Heart left ventricle (tissue), 16 donors: ENCODE measurements around the gene RGS14. TPM values are rescaled to one million over a fixed set of nuclear protein-coding genes. Genes with fewer than 3 reads are reported as not detected.

Experiments used
- ATAC-seq, 4 donors: fragments of 200-7000 bp; cut with Tn5 transposase; one replicate each; pipeline ENCODE4 v1.9.1; 2020 to 2022; ENCODE audit warnings: moderate library complexity in 4 of 4, mild to moderate bottlenecking in 3 of 4, moderate number of reproducible peaks in 1 of 4
- DNase-seq, 5 donors: peaks; one replicate each; pipeline ENCODE4 v3.0.0-alpha.2; 2020
- H3K27ac ChIP-seq, 12 donors: fragments of 200-600 bp; sonication (generic) in 4 of 12; one replicate each; pipeline versions ENCODE4 v1.5.0 to v1.8.0; 2016 to 2022; ENCODE audit warnings: mild to moderate bottlenecking in 2 of 12
- H3K27me3 ChIP-seq, 9 donors: fragments of 200-600 bp; sonication (generic) in 2 of 9; one replicate each; pipeline versions ENCODE4 v1.5.1 to v1.8.0; 2016 to 2022; ENCODE audit warnings: mild to moderate bottlenecking in 3 of 9
- H3K36me3 ChIP-seq, 9 donors: fragments of 200-600 bp; sonication (generic) in 2 of 9; one replicate each; pipeline versions ENCODE4 v1.5.0 to v1.8.0; 2018 to 2022; ENCODE audit warnings: mild to moderate bottlenecking in 2 of 9
- H3K4me1 ChIP-seq, 12 donors: fragments of 200-600 bp; sonication (generic) in 4 of 12; one replicate each; pipeline versions ENCODE4 v1.5.0 to v1.8.0; 2016 to 2022; ENCODE audit warnings: mild to moderate bottlenecking in 3 of 12
- H3K4me3 ChIP-seq, 12 donors: fragments of 200-600 bp; sonication (generic) in 4 of 12; one replicate each; pipeline versions ENCODE4 v1.5.0 to v1.8.0; 2017 to 2022; ENCODE audit warnings: mild to moderate bottlenecking in 9 of 12, moderate library complexity in 4 of 12
- H3K9me3 ChIP-seq, 12 donors: fragments of 200-600 bp; sonication (generic) in 4 of 12; one replicate each; pipeline versions ENCODE4 v1.5.0 to v1.8.0; 2016 to 2022; ENCODE audit warnings: mild to moderate bottlenecking in 1 of 12
- POLR2A ChIP-seq, 2 donors: fragments of 450-650 bp; IDR thresholded peaks; one replicate each; pipeline ENCODE4 v1.6.1; 2017; ENCODE audit warnings: antibody characterized with exemption in 2 of 2, mild to moderate bottlenecking in 2 of 2, moderate library complexity in 2 of 2
- WGBS, 4 donors: extraction: QIAGEN DNeasy Blood & Tissue Kit in 2 of 4; methylation state at CpG; one replicate each; pipeline versions ENCODE4 v1.1.5 to v1.1.7; 2013 to 2018; 5-methylcytosine and 5-hydroxymethylcytosine counted together
- intact Hi-C, 10 donors: fragments of 100-400 bp; cut with DNase I; formaldehyde crosslinking; loops; one replicate each; pipeline versions ENCODE4 v1.11.1 to v1.14.2; 2022
- polyA plus RNA-seq, 2 donors: library from polyadenylated mRNA; stranded (reverse); fragments of 200-250 nt; gene quantifications; one replicate each; pipeline ENCODE4 v1.2.3, GENCODE V29; 2013
- total RNA-seq, 9 donors: library from RNA; depleted of rRNA in 2 of 9; stranded (reverse); fragments of >200 nt in 2 of 9; fragmentation: NEBNext Ultra II Directional in 3 of 9; extraction: Animal tissue kit (Norgen Biotek cat#: 25700) in 3 of 9; gene quantifications; one replicate each; pipeline versions ENCODE4 v1.1.0 to v1.2.4, GENCODE V29; 2016 to 2023
- TF ChIP-seq, protein P1 (sequence below), 12 donors: fragments of 200-600 bp; sonication (generic) in 4 of 12; IDR thresholded peaks; one replicate each; pipeline versions ENCODE4 v1.5.0 to v1.8.0; 2018 to 2022; ENCODE audit warnings: antibody characterized with exemption in 12 of 12, mild to moderate bottlenecking in 5 of 12
- donor health status: ischemic (EF 13 %, LVEDD 7.1; RV severe dilation, severe dysfunction).
- donor health status: healthy with polysubstance abuse.
- donor health status: DM: no; HTN: yes; CAD: no.
- donor health status: DM: no; HTN: no; CAD: no.
- donor health status: ischemic (EF 25% LVEDD 6.9; RV normal size, moderate dysfunction).
- donor health status: ischemic (EF 25% LVEDD 5.7; RV mildly dilated, moderate dysfunction).
- donor health status: healthy.
- donor health status: DM: yes; HTN: yes; CAD: no.
- donor health status: ischemic (EF 35%, LVEDD 5.7; RV mildly dilated, moderate dysfunction).
- donor health status: nonischemic (EF 11% LVEDD 7.7; RV severe dilation, severe dysfunction).
- donor health status: DM: yes; HTN: yes; CAD: no.
- donor health status: PGD.
- donor health status: ischemic (EF 29% LVEDD 5.4; RV normal size, mild dysfunction).
- donor health status: nonischemic (EF 23%, LVEDD 6.1; RV moderate dilation, normal function).

Gene RGS14
- total and polyA plus RNA-seq, 11 donors = 1.3 to 10.7 (median 3.7) TPM

DNA sequence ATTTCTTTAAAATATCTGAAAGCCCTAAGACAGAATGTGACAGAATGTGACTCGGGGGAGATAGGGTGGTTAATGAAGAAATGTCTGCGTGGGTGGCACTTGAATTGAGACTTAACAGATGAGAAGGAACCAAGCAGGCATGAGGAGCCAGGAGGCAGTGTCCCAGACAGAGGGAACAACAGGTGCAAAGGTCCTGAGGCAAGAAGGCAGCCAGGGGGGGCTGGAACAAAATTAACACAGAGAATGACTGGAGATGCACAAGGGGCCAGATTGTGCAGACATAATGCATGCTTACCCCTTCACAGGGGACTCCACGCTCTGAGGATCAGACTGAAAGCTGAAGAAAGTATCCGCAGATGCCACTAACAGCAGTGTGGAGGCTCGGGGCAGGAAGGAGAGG, 8.0 kb upstream of the RGS14 start:
- peaks cover 9 to 57% (median 26%) of the 10 kb centered on the region in 12 donors for H3K4me1 ChIP-seq
- H3K27me3 ChIP-seq = no peaks in the 10 kb centered on the region
- DNase-seq (no peak), ATAC-seq (no peak)
- whole genome bisulfite sequencing, 4 donors = 86 to 90% (median 88%) methylated on average over 5 of the region's 5 CpGs
- peaks cover 0 to 48% (median 34%) of the 10 kb centered on the region in 9 donors for H3K36me3 ChIP-seq
- TF ChIP-seq POLR2A (IDR thresholded peaks at IDR 0.05) = no peak
- TF ChIP-seq, protein P1, sequence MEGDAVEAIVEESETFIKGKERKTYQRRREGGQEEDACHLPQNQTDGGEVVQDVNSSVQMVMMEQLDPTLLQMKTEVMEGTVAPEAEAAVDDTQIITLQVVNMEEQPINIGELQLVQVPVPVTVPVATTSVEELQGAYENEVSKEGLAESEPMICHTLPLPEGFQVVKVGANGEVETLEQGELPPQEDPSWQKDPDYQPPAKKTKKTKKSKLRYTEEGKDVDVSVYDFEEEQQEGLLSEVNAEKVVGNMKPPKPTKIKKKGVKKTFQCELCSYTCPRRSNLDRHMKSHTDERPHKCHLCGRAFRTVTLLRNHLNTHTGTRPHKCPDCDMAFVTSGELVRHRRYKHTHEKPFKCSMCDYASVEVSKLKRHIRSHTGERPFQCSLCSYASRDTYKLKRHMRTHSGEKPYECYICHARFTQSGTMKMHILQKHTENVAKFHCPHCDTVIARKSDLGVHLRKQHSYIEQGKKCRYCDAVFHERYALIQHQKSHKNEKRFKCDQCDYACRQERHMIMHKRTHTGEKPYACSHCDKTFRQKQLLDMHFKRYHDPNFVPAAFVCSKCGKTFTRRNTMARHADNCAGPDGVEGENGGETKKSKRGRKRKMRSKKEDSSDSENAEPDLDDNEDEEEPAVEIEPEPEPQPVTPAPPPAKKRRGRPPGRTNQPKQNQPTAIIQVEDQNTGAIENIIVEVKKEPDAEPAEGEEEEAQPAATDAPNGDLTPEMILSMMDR (IDR thresholded peaks at IDR 0.05) = no peak
- peak overlapping the region in 5 of 12 donors; percentile 78 to 100 (median 92) for H3K4me3 ChIP-seq
- H3K27ac ChIP-seq = no peak overlapping the region
- H3K9me3 ChIP-seq = no peaks in the 10 kb centered on the region
- intact Hi-C loops = loop anchor here in 1 of 10 donors (2.0 kb wide), 1 partner anchor 37 kb away; no protein-coding TSS in a partner anchor

DNA sequence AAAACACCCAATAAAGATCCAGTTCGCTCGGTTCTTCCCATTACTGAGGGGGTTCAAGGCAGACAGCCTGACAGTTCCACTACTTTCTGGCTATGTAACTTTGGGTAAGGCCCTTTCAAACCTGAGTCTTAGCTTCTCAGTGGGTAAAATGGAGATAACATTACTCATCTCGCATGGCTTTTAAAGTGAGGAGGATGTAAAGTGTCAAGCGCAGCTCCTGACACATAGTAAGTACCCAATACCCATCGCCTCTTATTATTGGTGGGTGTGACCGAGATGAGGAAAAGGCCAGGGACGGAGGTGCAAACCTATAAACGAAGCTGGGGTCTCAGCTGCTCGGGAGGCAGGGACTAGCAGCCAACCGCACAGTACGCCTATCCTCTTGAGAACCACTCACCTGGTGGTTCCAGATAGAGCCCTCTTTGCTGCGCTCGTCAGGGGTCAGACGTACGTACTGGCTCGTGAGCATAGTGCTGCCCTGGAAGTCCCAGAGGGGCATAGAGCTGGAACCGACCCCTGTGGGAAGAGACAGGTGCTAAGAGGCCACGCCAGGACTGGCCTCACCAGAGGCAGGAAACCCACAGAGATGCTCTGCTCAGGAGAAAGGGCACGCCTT, 6.8 kb upstream of the RGS14 start:
- Histone ChIP-seq H3K9me3 (no peaks in the 10 kb centered on the region), H3K4me3 (peak overlapping the region; percentile 60 to 100 (median 90)), H3K36me3 (peaks cover 0 to 41% (median 28%) of the 10 kb centered on the region in 9 donors), H3K4me1 (peaks cover 9 to 67% (median 26%) of the 10 kb centered on the region in 12 donors), H3K27ac (peak overlapping the region; percentile 81 to 99 (median 92)), H3K27me3 (no peaks in the 10 kb centered on the region)
- ATAC-seq (peak in 2 of 4 donors; percentile 12 to 15), DNase-seq (no peak)
- no peak for TF ChIP-seq POLR2A (IDR thresholded peaks at IDR 0.05)
- TF ChIP-seq, protein P1 (IDR thresholded peaks at IDR 0.05) = no peak
- 12 to 17% (median 13%) methylated on average over 15 to 19 of the region's 19 CpGs for WGBS, 4 donors
- intact Hi-C loops = no loop called here

GRCh38 chr5:177351392-177352329, 6.1 kb upstream of the RGS14 start, which contains the start of gene LMAN2:
TSS of gene LMAN2 (minus strand) at chr5:177351668. CDS start at chr5:177351647, 21 bp downstream.
- Histone ChIP-seq H3K27ac (peak within 1 kb of the TSS; percentile 81 to 99 (median 92)), H3K9me3 (no peaks in the 10 kb centered on the region), H3K4me3 (peak within 1 kb of the TSS; percentile 60 to 100 (median 90)), H3K4me1 (peaks cover 9 to 71% (median 26%) of the 10 kb centered on the region in 12 donors), H3K27me3 (no peaks in the 10 kb centered on the region), H3K36me3 (peaks cover 0 to 34% (median 25%) of the 10 kb centered on the region in 9 donors)
- peak; percentile 93 to 96 (median 95) for DNase-seq
- TF ChIP-seq, protein P1 (IDR thresholded peaks at IDR 0.05) = no peak
- peak in 1 of 2 donors; percentile 67 for TF ChIP-seq POLR2A (IDR thresholded peaks at IDR 0.05)
- intact Hi-C loops = no loop called here
- WGBS, 4 donors = 4 to 7% (median 6%) methylated on average over 44 to 55 of the region's 55 CpGs
- ATAC-seq = peak; percentile 97 to 99 (median 99)

DNA sequence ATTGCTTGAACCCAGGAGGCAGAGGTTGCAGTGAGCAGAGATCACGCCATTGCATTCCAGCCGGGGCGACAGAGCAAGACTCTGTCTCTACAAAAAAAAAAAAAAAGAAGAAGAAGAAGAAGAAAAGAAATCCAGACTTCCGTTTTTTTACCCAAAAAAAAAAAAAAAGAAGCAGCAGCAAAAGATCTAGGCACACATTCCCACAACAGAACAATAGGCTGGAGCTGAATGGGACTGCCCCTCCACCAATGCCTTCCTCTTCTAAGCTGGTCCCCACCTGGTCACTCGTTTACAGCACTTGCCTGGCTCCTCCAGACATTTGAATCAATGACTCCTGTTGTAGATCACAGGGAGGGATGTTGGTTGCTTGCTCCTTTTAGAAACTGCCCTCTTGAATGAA, 4.6 kb upstream of the RGS14 start:
- intact Hi-C loops = no loop called here
- 75 to 82% (median 80%) methylated on average over 5 of the region's 5 CpGs for WGBS, 4 donors

More for the DNA sequence above, 4.6 kb upstream of the RGS14 start:
- ATAC-seq = no peak
- no peaks in the 10 kb centered on the region for H3K9me3 ChIP-seq
- H3K27me3 ChIP-seq = no peaks in the 10 kb centered on the region
- DNase-seq = peak in 1 of 5 donors; percentile 14
- no peak overlapping the region for H3K27ac ChIP-seq
- TF ChIP-seq, protein P1 (IDR thresholded peaks at IDR 0.05) = no peak
- no peak for TF ChIP-seq POLR2A (IDR thresholded peaks at IDR 0.05)
- H3K36me3 ChIP-seq = peaks cover 0 to 19% (median 11%) of the 10 kb centered on the region in 9 donors
- no peak overlapping the region for H3K4me3 ChIP-seq
- H3K4me1 ChIP-seq = peaks cover 9 to 71% (median 25%) of the 10 kb centered on the region in 12 donors
